Kidney (tissue), 14 donors: Measurements from ENCODE around the gene LUZP1. TPM values are rescaled to one million over a fixed set of nuclear protein-coding genes. Genes with fewer than 3 reads are reported as not detected.

Experiments used
- DNase-seq, 5 donors: peaks; one replicate each; pipeline ENCODE4 v3.0.0-alpha.2; 2013 to 2020
- FAIRE-seq: peaks from 2 replicates; lab custom pipeline; 2012; peaks lifted over from hg19 to GRCh38; lab: Jason Lieb, UNC
- H3K27ac ChIP-seq, 2 donors: one replicate each; pipeline ENCODE4 v1.7.0; 2013; ENCODE audit warnings: low read depth in 2 of 2, low read length in 2 of 2, inconsistent platforms in 1 of 2
- H3K27me3 ChIP-seq: one replicate; pipeline ENCODE4 v1.7.1; 2013; ENCODE audit warnings: low read length, inconsistent platforms; ENCODE audit not compliant: control insufficient read depth, insufficient read depth
- H3K36me3 ChIP-seq, 3 donors: one replicate each; pipeline versions ENCODE4 v1.7.0 to v1.7.1; 2013; ENCODE audit warnings: low read length in 3 of 3, control low read depth in 1 of 3, inconsistent platforms in 1 of 3; ENCODE audit not compliant: insufficient read depth in 3 of 3, control insufficient read depth in 2 of 3
- H3K4me1 ChIP-seq, 3 donors: one replicate each; pipeline versions ENCODE4 v1.7.0 to v1.7.1; 2013; ENCODE audit warnings: low read length in 3 of 3, inconsistent platforms in 1 of 3, low read depth in 1 of 3; ENCODE audit not compliant: control insufficient read depth in 2 of 3, insufficient read depth in 2 of 3
- H3K4me3 ChIP-seq, 3 donors: one replicate each; pipeline versions ENCODE4 v1.7.0 to v1.8.1; 2013; ENCODE audit warnings: low read length in 3 of 3, control low read depth in 1 of 3, inconsistent platforms in 1 of 3
- H3K9ac ChIP-seq, 3 donors: one replicate each; pipeline versions ENCODE4 v1.7.0 to v1.7.1; 2013; ENCODE audit warnings: low read length in 3 of 3, control low read depth in 1 of 3, inconsistent platforms in 1 of 3
- H3K9me3 ChIP-seq, 3 donors: one replicate each; pipeline versions ENCODE4 v1.7.0 to v1.7.1; 2013; ENCODE audit warnings: low read length in 3 of 3, control low read depth in 1 of 3, inconsistent platforms in 1 of 3; ENCODE audit not compliant: control insufficient read depth in 2 of 3, insufficient read depth in 1 of 3
- CTCF ChIP-seq: IDR thresholded peaks from 3 replicates; pipeline ENCODE4 v1.5.1; 2012; ENCODE audit warnings: mild to moderate bottlenecking, moderate library complexity, borderline replicate concordance; ENCODE audit not compliant: insufficient read depth; ENCODE audit errors: extremely low read depth
- intact Hi-C: fragments of 100-400 bp; cut with DNase I; formaldehyde crosslinking; loops from one replicate; pipeline ENCODE4 v1.11.1; 2022
- polyA plus RNA-seq: library from polyadenylated mRNA; stranded (reverse); fragments of 350-450 nt; fragmentation: Illumina TruSeq; extraction: RNeasy Lipid Tissue Mini Kit (QIAGEN cat#74804); gene quantifications from one replicate; pipeline ENCODE4 v1.2.3, GENCODE V29; 2014; ENCODE audit warnings: low read depth, low replicate concordance; ENCODE audit not compliant: insufficient read depth
- total RNA-seq: library from RNA; stranded (reverse); fragmentation: NEBNext Ultra II Directional; extraction: Animal tissue kit (Norgen Biotek cat#: 25700); gene quantifications from one replicate; pipeline ENCODE4 v1.2.1, GENCODE V29; 2021
- donor health status: control.
- donor health status: control.
- donor health status: control.
- donor health status: control.
- donor health status: control.
- donor health status: DM: yes; HTN: yes; CAD: no.
- donor health status: Normal renal cell carcinoma (clear cell type).

The LUZP1 gene
- total and polyA plus RNA-seq, 2 donors from 2014 or later: 6.7 to 39.0 TPM

- Histone ChIP-seq H3K27ac (no peak overlapping the region), H3K27me3 (no peaks in the 10 kb centered on the region), H3K4me3 (no peak overlapping the region), H3K9ac (no peak overlapping the region), H3K36me3 (no peaks in the 10 kb centered on the region), H3K9me3 (no peaks in the 10 kb centered on the region), H3K4me1 (peaks cover 7 to 30% (median 13%) of the 10 kb centered on the region in 3 donors)
- FAIRE-seq (no peak), DNase-seq (no peak)
- intact Hi-C loops: no loop called here
- no peak for TF ChIP-seq CTCF
Measured at GRCh38 chr1:23120383-23120782, 48.3 kb downstream of the LUZP1 start.

DNA sequence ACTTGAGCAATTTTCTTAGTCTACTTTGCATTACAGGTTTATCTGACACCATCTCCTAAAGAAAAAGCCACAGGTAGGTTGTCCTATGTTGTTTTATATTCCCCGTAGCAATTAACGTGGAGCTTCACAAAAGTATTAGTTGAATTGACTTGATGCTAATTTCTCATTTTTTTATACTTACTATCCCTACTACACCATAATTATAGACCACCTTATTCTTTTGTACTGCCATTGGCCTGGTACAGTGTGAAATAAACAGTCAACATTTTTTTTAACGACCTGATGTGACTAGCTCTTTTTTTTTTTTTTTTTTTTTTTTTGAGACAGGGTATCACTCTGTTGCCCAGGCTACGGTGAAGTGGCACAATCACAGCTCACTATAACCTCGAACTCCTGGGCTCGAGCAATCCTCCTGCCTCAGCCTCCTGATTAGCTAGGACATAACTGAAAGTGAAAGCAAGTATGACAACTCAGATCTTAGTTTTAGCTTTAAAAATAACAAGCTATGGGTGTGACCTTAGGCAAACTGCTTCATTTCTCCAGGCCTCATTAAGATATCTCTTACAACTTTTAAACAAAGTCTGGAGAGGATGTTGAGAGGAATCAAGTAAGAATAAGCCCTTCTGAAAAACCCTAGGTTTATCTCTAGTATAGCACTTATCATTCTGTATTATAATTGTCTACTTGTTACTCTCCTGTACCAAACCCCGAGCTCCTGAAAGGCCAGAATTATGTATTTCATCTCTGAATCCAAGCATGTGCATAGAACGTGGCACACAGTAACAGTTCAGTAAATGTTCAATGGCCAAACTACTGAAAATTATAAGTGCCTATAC lies 49.5 kb downstream of the LUZP1 start:
- peaks cover 7 to 24% (median 17%) of the 10 kb centered on the region in 3 donors for H3K4me1 ChIP-seq

DNA sequence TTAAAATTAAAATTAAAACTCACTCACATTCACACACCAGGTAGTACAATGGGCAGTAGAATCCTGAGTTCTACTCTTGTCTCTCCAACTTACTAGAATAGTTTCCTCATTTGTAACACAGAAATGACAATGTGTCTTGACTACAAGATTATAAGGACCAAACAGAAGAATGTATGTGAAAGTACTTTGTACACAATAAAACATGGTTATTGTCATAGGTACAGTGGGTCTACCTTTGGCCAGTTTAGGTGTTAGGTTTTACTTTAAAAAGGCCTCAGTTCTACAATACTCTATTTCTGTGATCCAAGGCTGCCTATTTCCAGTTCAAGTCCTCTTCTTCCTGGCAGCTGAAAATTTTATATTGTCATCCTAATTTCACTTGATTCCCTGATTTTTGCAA lies 50.2 kb downstream of the LUZP1 start:
- H3K27ac ChIP-seq: no peak overlapping the region
- H3K4me1 ChIP-seq: peaks cover 4 to 16% (median 14%) of the 10 kb centered on the region in 3 donors
- no peaks in the 10 kb centered on the region for H3K36me3 ChIP-seq
- H3K27me3 ChIP-seq: no peaks in the 10 kb centered on the region
- H3K4me3 ChIP-seq: no peak overlapping the region
- DNase-seq: no peak
- no peaks in the 10 kb centered on the region for H3K9me3 ChIP-seq
- no peak overlapping the region for H3K9ac ChIP-seq
- no peak for FAIRE-seq
- TF ChIP-seq CTCF: no peak
- intact Hi-C loops: no loop called here

More for the DNA sequence above, 49.5 kb downstream of the LUZP1 start:
- Histone ChIP-seq H3K36me3 (no peaks in the 10 kb centered on the region), H3K9ac (peak overlapping the region in 1 of 3 donors; percentile 9), H3K4me3 (no peak overlapping the region), H3K27ac (no peak overlapping the region), H3K27me3 (no peaks in the 10 kb centered on the region), H3K9me3 (no peaks in the 10 kb centered on the region)
- no peak for FAIRE-seq
- intact Hi-C loops: no loop called here
- DNase-seq: no peak
- no peak for TF ChIP-seq CTCF
